Psoas muscle (tissue), 8 donors: Measurements from ENCODE around the gene CORO2B. TPM values are rescaled to one million over a fixed set of nuclear protein-coding genes. Genes with fewer than 3 reads are reported as not detected.

ENCODE experiments used
- ATAC-seq, 4 donors: fragments of 200-7000 bp; cut with Tn5 transposase; one replicate each; pipeline ENCODE4 v1.9.1; 2020; ENCODE audit warnings: moderate library complexity in 3 of 4, mild to moderate bottlenecking in 2 of 4
- DNase-seq, 2 donors: peaks; one replicate each; pipeline ENCODE4 v3.0.0-alpha.2; 2020
- H3K27ac ChIP-seq: fragments of 200-600 bp; one replicate; pipeline ENCODE4 v1.8.0; 2022
- H3K27me3 ChIP-seq, 3 donors: fragments of 200-600 bp in 1 of 3; one replicate each; pipeline versions ENCODE4 v1.6.1 to v1.8.0; 2013 to 2022; ENCODE audit warnings: low read length in 2 of 3, mild to moderate bottlenecking in 2 of 3, moderate library complexity in 1 of 3; ENCODE audit not compliant: insufficient read depth in 3 of 3
- H3K36me3 ChIP-seq, 2 donors: fragments of 200-600 bp in 1 of 2; one replicate each; pipeline versions ENCODE4 v1.6.1 to v1.8.0; 2013 to 2022; ENCODE audit warnings: low read depth in 1 of 2, mild to moderate bottlenecking in 1 of 2, moderate library complexity in 1 of 2; ENCODE audit not compliant: insufficient read depth in 1 of 2
- H3K4me1 ChIP-seq: fragments of 200-600 bp; one replicate; pipeline ENCODE4 v1.8.0; 2022
- H3K4me3 ChIP-seq: fragments of 200-600 bp; one replicate; pipeline ENCODE4 v1.8.0; 2022; ENCODE audit warnings: mild to moderate bottlenecking
- H3K9me3 ChIP-seq: fragments of 200-600 bp; one replicate; pipeline ENCODE4 v1.8.0; 2022
- WGBS, 3 donors: extraction: QIAGEN DNeasy Blood & Tissue Kit; methylation state at CpG; one replicate each; pipeline versions ENCODE4 v1.1.6 to v1.1.7; 2013; 5-methylcytosine and 5-hydroxymethylcytosine counted together
- intact Hi-C, 2 donors: fragments of 100-400 bp; cut with DNase I; formaldehyde crosslinking; loops; one replicate each; pipeline versions ENCODE4 v1.11.0 to v1.14.2; 2022
- polyA plus RNA-seq, 3 donors: library from polyadenylated mRNA; stranded (reverse); fragments of 200-250 nt; gene quantifications; one replicate each; pipeline ENCODE4 v1.2.3, GENCODE V29; 2013
- total RNA-seq, 4 donors: library from RNA; stranded (reverse); fragmentation: NEBNext Ultra II Directional in 2 of 4; extraction: Animal tissue kit (Norgen Biotek cat#: 25700) in 2 of 4; gene quantifications; one replicate each; pipeline versions ENCODE4 v1.2.1 to v1.2.4, GENCODE V29; 2021 to 2023
- TF ChIP-seq, protein P1 (sequence below): fragments of 200-600 bp; IDR thresholded peaks from one replicate; pipeline ENCODE4 v1.8.0; 2022; ENCODE audit warnings: antibody characterized with exemption
- donor health status: healthy with polysubstance abuse.
- donor health status: DM: no; HTN: no; CAD: no; lungs with moderate emphysema.
- donor health status: Bipolar disorder and iron deficiency.
- donor health status: healthy.
- donor health status: DM: yes; HTN: yes; CAD: no.
- donor health status: DM: no; HTN: no; CAD: no.
- donor health status: DM: no; HTN: no; CAD: no.
- donor health status: DM: yes; HTN: yes; CAD: no.

The CORO2B gene
- total and polyA plus RNA-seq, 7 donors: 1.1 to 3.2 (median 2.0) TPM

DNA sequence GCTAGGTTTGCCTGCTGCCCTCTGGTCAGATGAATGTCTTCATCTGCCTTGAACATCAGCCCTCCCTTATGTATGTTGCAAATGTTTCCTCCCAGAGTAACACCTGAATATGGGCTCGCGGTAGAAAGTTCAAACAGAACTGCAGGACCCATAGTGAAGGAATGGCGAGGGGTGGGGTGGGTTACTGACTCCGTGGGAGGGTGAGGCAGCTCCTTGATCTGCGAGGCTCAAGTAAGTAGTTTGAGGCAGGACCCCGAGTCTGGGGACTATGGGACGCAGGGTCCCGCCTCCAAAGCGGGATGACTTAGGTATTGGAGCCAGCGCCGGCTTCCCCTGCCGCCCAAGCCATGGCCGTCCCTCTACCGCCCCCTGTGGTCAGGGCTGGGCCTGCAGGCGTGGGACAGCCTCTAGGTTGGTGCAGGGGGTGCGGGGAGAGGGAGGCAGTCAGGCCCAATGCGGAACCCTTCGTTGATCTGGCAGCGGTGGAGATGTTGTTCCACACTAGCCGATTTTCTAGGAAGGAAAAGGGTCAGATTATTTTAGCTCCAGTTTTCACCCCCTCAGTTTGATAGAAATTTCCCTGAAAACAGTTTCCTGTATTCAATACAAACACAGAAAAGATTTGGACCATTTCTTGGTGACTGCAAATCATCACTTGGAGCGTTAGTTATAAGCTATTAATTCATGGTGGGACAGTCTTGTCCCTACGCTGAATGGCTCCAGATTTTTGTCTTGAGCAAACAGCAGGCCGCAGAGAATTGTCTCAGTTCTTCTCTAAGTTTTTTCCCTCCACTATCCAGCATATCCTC is 72.3 kb downstream of the CORO2B start:
- Histone ChIP-seq H3K36me3 (no peaks in the 10 kb centered on the region), H3K4me1 (no peaks in the 10 kb centered on the region), H3K27me3 (no peaks in the 10 kb centered on the region), H3K27ac (no peak overlapping the region), H3K9me3 (no peaks in the 10 kb centered on the region), H3K4me3 (no peak overlapping the region)
- peak; percentile 61 to 73 for DNase-seq
- peak in 2 of 4 donors; percentile 37 to 66 for ATAC-seq
- TF ChIP-seq, protein P1, sequence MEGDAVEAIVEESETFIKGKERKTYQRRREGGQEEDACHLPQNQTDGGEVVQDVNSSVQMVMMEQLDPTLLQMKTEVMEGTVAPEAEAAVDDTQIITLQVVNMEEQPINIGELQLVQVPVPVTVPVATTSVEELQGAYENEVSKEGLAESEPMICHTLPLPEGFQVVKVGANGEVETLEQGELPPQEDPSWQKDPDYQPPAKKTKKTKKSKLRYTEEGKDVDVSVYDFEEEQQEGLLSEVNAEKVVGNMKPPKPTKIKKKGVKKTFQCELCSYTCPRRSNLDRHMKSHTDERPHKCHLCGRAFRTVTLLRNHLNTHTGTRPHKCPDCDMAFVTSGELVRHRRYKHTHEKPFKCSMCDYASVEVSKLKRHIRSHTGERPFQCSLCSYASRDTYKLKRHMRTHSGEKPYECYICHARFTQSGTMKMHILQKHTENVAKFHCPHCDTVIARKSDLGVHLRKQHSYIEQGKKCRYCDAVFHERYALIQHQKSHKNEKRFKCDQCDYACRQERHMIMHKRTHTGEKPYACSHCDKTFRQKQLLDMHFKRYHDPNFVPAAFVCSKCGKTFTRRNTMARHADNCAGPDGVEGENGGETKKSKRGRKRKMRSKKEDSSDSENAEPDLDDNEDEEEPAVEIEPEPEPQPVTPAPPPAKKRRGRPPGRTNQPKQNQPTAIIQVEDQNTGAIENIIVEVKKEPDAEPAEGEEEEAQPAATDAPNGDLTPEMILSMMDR: peak; percentile 48
- intact Hi-C loops: no loop called here
- WGBS, 3 donors: 74 to 80% (median 76%) methylated on average over 23 of the region's 23 CpGs

DNA sequence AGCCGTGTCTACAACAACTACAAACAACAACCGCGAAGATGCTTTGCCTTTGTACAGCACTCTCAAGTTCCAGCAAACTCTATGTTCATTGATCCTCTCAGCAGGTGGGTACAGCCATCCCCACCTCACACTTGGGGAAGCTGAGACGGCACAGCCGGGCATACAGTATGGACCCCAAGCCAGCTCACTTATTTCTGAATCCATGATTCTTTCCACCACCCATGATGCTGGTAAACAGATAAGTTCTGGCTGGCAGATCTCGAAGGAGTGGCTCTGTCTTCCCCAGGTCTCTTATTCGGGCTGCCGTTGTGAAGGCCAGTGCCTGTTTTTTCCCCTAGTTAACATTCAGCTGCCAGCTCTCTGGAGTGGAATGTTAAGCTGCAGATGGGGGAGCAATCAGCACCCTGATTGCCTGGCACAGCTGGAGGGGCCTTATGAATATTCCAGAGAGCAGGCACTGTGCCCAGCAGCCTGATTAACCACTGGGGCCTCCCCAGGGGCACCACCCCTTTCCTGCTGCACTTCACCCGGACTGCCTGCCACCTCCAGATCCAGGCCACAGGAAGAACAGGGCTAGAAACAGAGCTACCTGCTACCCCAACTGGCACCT is 73.2 kb downstream of the CORO2B start:
- Histone ChIP-seq H3K27me3 (no peaks in the 10 kb centered on the region), H3K9me3 (no peaks in the 10 kb centered on the region), H3K36me3 (no peaks in the 10 kb centered on the region), H3K4me3 (no peak overlapping the region), H3K27ac (no peak overlapping the region), H3K4me1 (no peaks in the 10 kb centered on the region)
- no peak for DNase-seq
- TF ChIP-seq, protein P1: no peak
- 56 to 64% (median 57%) methylated on average over 9 of the region's 9 CpGs for WGBS, 3 donors
- no peak for ATAC-seq
- intact Hi-C loops: no loop called here

DNA sequence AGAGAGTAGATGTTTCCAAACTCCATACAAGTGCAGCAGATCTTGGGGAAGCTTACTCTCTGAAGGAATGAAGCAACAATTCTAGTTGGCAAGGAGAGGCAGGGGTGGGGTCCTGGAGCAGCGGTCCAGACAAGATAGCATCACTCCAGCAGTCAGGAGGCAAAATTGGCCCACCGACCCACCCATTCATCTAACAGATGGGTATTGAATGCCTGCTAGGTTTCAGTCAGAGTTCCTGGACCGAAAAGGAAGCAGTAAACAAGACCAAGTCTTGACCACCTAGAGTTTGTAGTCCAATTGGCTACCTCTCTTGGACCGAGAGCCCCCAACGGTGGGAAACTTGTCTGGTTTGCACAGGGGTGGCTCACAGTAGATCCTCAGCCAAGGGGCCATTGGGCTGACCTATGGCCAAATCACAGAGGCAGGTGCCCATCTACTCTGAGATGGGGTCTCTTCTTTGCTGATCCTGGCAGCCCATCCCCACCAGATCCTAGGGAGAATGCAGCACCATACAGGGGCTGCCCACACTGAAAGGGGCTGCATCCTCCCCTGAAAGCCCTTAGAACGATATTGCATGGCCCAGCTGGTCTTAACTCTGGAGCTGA is 74.3 kb downstream of the CORO2B start:
- no peaks in the 10 kb centered on the region for H3K4me1 ChIP-seq
- 85 to 92% (median 86%) methylated on average over 6 of the region's 6 CpGs for WGBS, 3 donors
- ATAC-seq (no peak), DNase-seq (no peak)
- no peaks in the 10 kb centered on the region for H3K27me3 ChIP-seq
- H3K9me3 ChIP-seq: no peaks in the 10 kb centered on the region
- no peaks in the 10 kb centered on the region for H3K36me3 ChIP-seq
- TF ChIP-seq, protein P1: no peak
- no peak overlapping the region for H3K4me3 ChIP-seq
- H3K27ac ChIP-seq: no peak overlapping the region
- intact Hi-C loops: no loop called here

DNA sequence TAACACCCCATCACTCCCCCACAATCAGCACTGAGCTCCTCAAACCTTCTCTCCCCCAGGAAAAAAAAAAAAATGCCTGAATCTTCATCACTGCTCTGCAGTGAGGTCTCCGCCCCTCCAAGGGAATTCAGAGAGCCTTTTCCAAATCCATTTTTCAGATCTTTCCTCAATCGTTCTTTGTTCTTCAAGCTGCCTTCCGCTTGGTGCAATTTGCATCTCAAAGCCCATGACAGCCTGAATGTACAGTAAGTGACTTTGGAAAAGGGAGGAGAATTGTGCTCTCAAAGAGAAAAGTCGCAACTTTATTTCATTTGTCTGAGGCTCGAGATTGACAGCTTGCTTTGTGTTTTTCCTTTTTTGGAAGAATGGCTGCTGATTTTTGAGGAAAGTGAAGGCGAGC is 75.0 kb downstream of the CORO2B start:
- intact Hi-C loops: no loop called here
- TF ChIP-seq, protein P1: no peak
- ATAC-seq (no peak), DNase-seq (no peak)
- Histone ChIP-seq H3K9me3 (no peaks in the 10 kb centered on the region), H3K36me3 (no peaks in the 10 kb centered on the region), H3K4me1 (no peaks in the 10 kb centered on the region), H3K27ac (no peak overlapping the region), H3K4me3 (no peak overlapping the region), H3K27me3 (no peaks in the 10 kb centered on the region)
- 80 to 82% (median 81%) methylated on average over 6 of the region's 6 CpGs for WGBS, 3 donors
